ENCODE measurements around the gene COL9A3. TPM values are rescaled to one million over a fixed set of nuclear protein-coding genes. Genes with fewer than 3 reads are reported as not detected.
A peak's percentile ranks its signal among the peaks of the same experiment; 100 is the strongest.

COL9A3 gene
- total RNA-seq, 2 donors from 2014 or later: not detected

DNA sequence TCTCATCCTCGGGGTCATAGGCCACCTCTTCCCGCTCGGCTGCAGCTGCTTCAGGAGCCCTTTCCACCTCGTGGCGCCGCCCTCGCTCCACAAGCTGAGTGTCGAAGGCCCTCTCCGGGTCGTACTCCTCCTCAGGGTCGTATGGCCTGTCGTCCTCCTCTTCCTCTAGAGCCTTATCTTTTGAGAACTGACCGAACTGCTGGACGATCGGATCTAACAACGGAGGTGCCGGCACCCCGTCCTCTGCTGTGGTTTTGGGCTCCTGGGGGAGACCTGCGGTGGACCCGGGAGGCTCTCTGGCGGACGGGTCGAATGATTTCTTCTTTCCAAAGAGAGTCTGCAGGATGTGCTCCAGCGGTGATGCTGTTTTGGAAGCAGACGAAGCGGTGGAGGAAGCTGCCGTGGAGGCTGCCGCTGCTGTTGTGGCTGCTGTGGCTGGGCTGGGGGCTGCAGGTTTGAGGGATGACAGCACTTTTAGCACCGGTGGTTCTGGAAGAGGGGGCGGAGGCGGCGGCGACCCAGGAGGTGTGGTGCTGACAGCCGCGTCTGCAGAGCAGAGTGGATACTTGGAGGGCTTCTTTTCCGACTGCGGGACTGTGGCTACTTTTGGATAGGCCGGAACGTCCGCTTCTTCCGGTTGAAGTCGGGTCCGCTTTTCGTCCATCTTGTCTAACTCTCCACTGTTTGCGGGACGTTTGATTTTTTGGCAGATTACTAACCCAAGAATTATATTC lies 65.0 kb downstream of the COL9A3 start:
- Mint-ChIP-seq H3K9me3 (no peaks in the 10 kb centered on the region), H3K4me3 (no peak overlapping the region), H3K4me1 (no peaks in the 10 kb centered on the region), H3K27me3 (no peaks in the 10 kb centered on the region), H3K36me3 (ENCODE audit: low read depth) (peaks cover 25% of the 10 kb centered on the region), H3K27ac (no peak overlapping the region)
- ATAC-seq (replicated peaks): no peak

DNA sequence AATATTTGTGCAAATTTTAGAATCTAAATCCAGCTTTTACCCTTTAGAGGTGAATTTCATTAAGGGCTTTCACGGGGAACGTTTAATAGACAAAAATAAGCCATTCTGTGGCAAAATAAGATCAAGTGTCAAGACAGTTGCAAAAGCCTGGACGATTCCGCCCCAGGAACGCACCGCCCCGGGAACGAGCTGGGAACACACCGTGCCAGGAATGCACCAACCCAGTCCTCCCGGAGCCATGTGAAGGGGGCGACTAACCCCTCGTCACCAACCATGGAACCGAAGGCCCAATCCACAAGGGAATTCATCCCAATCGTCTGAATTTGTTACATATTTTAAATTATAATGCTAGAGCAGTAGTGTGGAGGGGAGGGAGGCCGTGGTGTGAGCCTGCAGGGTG lies 65.6 kb downstream of the COL9A3 start:
- H3K4me1 Mint-ChIP-seq: no peaks in the 10 kb centered on the region
- H3K36me3 Mint-ChIP-seq (ENCODE audit: low read depth): peaks cover 31% of the 10 kb centered on the region
- no peak overlapping the region for H3K4me3 Mint-ChIP-seq
- H3K9me3 Mint-ChIP-seq: no peaks in the 10 kb centered on the region
- H3K27ac Mint-ChIP-seq: no peak overlapping the region
- no peaks in the 10 kb centered on the region for H3K27me3 Mint-ChIP-seq
- no peak for ATAC-seq (replicated peaks)

- no peaks in the 10 kb centered on the region for H3K9me3 Mint-ChIP-seq
- H3K27me3 Mint-ChIP-seq: no peaks in the 10 kb centered on the region
- H3K36me3 Mint-ChIP-seq (ENCODE audit: low read depth): peaks cover 43% of the 10 kb centered on the region
- no peak for ATAC-seq (replicated peaks)
- H3K4me1 Mint-ChIP-seq: no peaks in the 10 kb centered on the region
- H3K4me3 Mint-ChIP-seq: no peak overlapping the region
- no peak overlapping the region for H3K27ac Mint-ChIP-seq
These were observed 67.7 kb downstream of the COL9A3 start for GRCh38 chr20:62884556-62884955.

DNA sequence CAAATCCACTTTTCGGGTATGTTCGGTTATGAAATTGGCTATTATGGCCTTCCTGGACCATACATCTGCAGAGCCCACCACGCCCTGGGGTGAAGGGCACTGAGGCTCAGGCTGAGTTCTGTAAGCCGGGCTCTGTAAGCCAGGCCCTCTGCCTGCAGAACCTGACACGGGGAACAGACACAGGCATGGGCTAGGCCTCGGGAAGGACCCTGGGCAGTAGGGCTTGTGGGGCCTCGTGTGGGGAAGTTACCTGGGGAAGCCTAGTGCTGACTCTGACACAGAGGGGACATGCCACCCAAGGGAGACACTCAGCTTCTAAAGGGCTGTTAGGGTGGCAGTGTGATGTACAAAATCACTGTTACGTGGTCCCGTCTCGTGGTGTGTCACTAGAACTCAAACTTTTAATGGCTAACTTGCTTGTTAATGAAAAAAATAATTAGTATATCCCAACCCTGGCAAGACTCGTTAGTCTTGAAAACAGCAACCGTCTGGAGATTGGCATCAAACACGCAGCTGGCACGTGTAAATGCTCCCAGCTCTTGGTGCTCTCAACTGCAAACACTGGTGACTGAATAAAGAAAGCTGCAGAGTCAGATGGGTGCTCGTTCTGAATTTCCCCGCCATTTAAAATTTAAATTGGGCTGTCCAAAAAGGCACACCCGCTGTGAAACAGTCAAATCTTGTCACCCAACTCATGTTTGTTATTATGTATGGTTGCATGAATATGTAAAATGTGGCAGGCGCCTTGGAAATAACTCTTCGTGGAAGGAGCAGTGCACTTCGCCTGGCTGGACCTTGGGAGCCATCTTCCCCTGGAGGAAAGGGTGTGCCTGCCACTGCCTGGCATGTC lies 68.4 kb downstream of the COL9A3 start:
- H3K27me3 Mint-ChIP-seq: no peaks in the 10 kb centered on the region
- peaks cover 50% of the 10 kb centered on the region for H3K36me3 Mint-ChIP-seq (ENCODE audit: low read depth)
- H3K4me1 Mint-ChIP-seq: no peaks in the 10 kb centered on the region
- no peak overlapping the region for H3K27ac Mint-ChIP-seq
- no peak overlapping the region for H3K4me3 Mint-ChIP-seq
- no peak for ATAC-seq (replicated peaks)
- no peaks in the 10 kb centered on the region for H3K9me3 Mint-ChIP-seq

- no peaks in the 10 kb centered on the region for H3K4me1 Mint-ChIP-seq
- peaks cover 58% of the 10 kb centered on the region for H3K36me3 Mint-ChIP-seq (ENCODE audit: low read depth)
- peak overlapping the region; percentile 3 for H3K27ac Mint-ChIP-seq
- H3K4me3 Mint-ChIP-seq: no peak overlapping the region
- H3K27me3 Mint-ChIP-seq: no peaks in the 10 kb centered on the region
- H3K9me3 Mint-ChIP-seq: no peaks in the 10 kb centered on the region
- no peak for ATAC-seq (replicated peaks)
These were observed 69.3 kb downstream of the COL9A3 start for GRCh38 chr20:62885896-62886708.

DNA sequence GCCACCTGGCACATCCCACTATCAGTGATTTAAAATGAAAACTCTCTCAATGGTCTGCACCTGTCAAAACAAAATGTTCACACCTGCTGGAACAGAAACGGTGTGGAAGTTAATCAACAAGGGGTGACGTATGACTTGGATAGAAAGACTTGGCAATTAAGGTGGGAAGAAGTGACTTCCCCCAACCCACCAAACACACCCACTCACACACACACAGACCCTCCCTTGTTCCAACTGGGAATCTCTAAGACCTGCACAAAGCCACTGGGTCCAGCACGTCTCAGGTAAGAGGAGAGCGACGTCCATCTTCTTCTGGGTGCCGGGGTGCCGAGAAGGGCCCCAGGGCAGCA lies 69.8 kb downstream of the COL9A3 start:
- H3K4me3 Mint-ChIP-seq: no peak overlapping the region
- H3K27me3 Mint-ChIP-seq: no peaks in the 10 kb centered on the region
- peak overlapping the region; percentile 3 for H3K27ac Mint-ChIP-seq
- H3K36me3 Mint-ChIP-seq (ENCODE audit: low read depth): peaks cover 59% of the 10 kb centered on the region
- no peaks in the 10 kb centered on the region for H3K9me3 Mint-ChIP-seq
- no peak for ATAC-seq (replicated peaks)
- H3K4me1 Mint-ChIP-seq: peaks cover 6% of the 10 kb centered on the region

DNA sequence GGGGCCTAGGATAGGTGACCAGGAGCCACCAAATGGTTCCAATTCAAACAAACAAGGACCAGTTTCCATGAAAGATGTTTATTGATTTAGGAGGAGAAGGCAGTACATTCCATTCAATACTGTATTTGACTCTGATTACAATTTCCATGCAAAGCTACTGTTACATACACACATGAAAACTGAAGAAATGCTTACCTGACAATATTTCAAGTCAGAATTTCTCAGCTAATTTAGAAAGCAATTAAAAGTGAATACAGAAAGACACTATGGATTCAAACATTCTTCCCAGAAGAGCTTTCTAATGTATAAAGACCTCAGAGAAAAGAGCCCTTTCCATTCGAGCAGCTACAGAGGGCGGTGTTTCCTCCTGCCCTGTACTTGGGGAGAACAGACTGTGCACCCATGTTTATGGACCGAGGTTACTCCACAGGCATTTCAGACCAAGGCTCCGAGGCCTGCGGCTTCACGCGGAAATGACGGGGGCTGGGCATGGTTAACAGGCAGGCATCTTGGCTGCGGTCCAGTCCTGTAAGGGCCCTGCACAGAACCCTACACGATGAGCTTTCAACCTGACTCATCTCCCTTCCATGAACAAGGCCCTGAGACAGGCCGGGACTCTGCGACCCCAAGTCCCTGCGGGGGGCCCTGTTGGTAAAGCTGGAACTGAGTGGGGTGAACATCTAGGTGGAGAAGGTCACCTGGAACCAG lies 70.5 kb downstream of the COL9A3 start:
- Mint-ChIP-seq H3K4me1 (peaks cover 6% of the 10 kb centered on the region), H3K27me3 (no peaks in the 10 kb centered on the region), H3K9me3 (no peaks in the 10 kb centered on the region), H3K36me3 (ENCODE audit: low read depth) (peaks cover 59% of the 10 kb centered on the region), H3K4me3 (no peak overlapping the region), H3K27ac (peak overlapping the region; percentile 28)
- ATAC-seq (replicated peaks): peak; percentile 54

- Mint-ChIP-seq H3K27me3 (no peaks in the 10 kb centered on the region), H3K9me3 (no peaks in the 10 kb centered on the region), H3K36me3 (ENCODE audit: low read depth) (peaks cover 63% of the 10 kb centered on the region), H3K4me1 (peaks cover 6% of the 10 kb centered on the region), H3K4me3 (no peak overlapping the region), H3K27ac (no peak overlapping the region)
- ATAC-seq (replicated peaks): no peak
These were observed 71.0 kb downstream of the COL9A3 start for GRCh38 chr20:62887860-62888239.

- peaks cover 69% of the 10 kb centered on the region for H3K36me3 Mint-ChIP-seq (ENCODE audit: low read depth)
- peaks cover 6% of the 10 kb centered on the region for H3K4me1 Mint-ChIP-seq
- no peaks in the 10 kb centered on the region for H3K9me3 Mint-ChIP-seq
- H3K27me3 Mint-ChIP-seq: no peaks in the 10 kb centered on the region
- H3K27ac Mint-ChIP-seq: no peak overlapping the region
- no peak for ATAC-seq (replicated peaks)
- no peak overlapping the region for H3K4me3 Mint-ChIP-seq
These were observed 71.6 kb downstream of the COL9A3 start for GRCh38 chr20:62888406-62888805.

DNA sequence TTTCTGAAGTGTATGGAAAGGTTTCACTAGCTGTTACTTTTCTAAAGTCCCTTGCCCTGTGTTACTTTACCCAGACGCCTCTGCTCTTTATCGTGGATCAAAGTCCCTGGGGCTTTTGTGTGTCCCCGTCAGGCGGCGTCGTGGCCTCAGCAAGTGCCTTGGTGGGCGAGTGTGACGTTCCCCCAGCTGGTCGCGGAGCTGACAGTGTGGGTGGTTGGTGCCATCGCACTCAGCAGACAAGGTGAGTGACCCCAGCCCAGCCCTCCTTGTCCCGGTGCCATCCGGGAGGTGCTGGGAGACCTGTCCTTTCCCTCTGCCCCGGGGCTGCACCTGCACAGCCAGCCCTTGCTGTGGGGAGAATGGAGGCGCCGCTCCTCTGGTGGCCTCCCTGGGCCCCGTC lies 72.1 kb downstream of the COL9A3 start:
- no peak for ATAC-seq (replicated peaks)
- Mint-ChIP-seq H3K9me3 (no peaks in the 10 kb centered on the region), H3K27ac (no peak overlapping the region), H3K27me3 (no peaks in the 10 kb centered on the region), H3K4me3 (no peak overlapping the region), H3K4me1 (peaks cover 6% of the 10 kb centered on the region), H3K36me3 (ENCODE audit: low read depth) (peaks cover 74% of the 10 kb centered on the region)

- Mint-ChIP-seq H3K4me3 (no peak overlapping the region), H3K27me3 (no peaks in the 10 kb centered on the region), H3K4me1 (peaks cover 6% of the 10 kb centered on the region), H3K27ac (no peak overlapping the region), H3K9me3 (no peaks in the 10 kb centered on the region), H3K36me3 (ENCODE audit: low read depth) (peaks cover 79% of the 10 kb centered on the region)
- no peak for ATAC-seq (replicated peaks)
These were observed 72.6 kb downstream of the COL9A3 start for GRCh38 chr20:62889411-62889810.

- ATAC-seq (replicated peaks): no peak
- Mint-ChIP-seq H3K27ac (no peak overlapping the region), H3K9me3 (no peaks in the 10 kb centered on the region), H3K27me3 (no peaks in the 10 kb centered on the region), H3K36me3 (ENCODE audit: low read depth) (peaks cover 83% of the 10 kb centered on the region), H3K4me1 (peaks cover 6% of the 10 kb centered on the region), H3K4me3 (no peak overlapping the region)
These were observed 73.0 kb downstream of the COL9A3 start for GRCh38 chr20:62889871-62890270.

GRCh38 chr20:62890444-62890843 lies 73.6 kb downstream of the COL9A3 start:
- H3K36me3 Mint-ChIP-seq (ENCODE audit: low read depth): peaks cover 89% of the 10 kb centered on the region
- H3K27me3 Mint-ChIP-seq: no peaks in the 10 kb centered on the region
- no peak overlapping the region for H3K4me3 Mint-ChIP-seq
- ATAC-seq (replicated peaks): no peak
- peak overlapping the region; percentile 23 for H3K27ac Mint-ChIP-seq
- no peaks in the 10 kb centered on the region for H3K9me3 Mint-ChIP-seq
- H3K4me1 Mint-ChIP-seq: peaks cover 10% of the 10 kb centered on the region
